ENCODE data around the gene ARL16.

DNA sequence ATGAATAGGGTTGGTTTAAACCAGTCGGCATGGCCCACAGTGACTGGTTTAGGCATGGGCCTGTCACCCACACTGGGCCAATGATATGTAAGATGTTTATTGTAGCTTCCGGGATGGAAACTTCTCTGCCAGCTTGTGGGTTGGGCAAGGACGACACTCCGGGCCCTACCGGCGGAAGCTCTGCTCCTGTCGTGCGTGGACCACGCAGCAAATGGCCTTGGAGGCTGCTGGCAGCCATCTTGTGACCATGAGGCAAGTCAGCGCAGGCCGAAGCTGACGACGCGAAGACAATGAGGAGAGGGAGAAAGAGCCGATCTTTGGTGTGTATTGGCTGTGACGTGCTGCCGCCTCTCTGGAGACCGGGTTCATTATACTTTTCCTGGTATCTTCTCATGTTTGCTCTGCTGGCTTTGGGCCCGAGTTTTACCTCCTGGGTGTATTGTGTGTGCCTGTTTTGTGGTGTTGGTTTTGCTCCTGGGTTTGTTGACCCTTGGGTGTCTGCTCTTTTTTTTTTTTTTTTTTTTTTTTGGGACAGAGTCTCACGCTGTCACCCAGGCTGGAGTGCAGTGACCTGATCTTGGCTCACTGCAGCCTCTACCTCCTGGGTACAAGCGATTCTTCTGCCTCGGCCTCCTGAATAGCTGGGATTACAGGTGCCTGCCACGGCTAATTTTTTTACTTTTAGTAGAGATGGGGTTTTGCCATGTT, 43.9 kb upstream of the ARL16 start:
- TF ChIP-seq, protein P1, sequence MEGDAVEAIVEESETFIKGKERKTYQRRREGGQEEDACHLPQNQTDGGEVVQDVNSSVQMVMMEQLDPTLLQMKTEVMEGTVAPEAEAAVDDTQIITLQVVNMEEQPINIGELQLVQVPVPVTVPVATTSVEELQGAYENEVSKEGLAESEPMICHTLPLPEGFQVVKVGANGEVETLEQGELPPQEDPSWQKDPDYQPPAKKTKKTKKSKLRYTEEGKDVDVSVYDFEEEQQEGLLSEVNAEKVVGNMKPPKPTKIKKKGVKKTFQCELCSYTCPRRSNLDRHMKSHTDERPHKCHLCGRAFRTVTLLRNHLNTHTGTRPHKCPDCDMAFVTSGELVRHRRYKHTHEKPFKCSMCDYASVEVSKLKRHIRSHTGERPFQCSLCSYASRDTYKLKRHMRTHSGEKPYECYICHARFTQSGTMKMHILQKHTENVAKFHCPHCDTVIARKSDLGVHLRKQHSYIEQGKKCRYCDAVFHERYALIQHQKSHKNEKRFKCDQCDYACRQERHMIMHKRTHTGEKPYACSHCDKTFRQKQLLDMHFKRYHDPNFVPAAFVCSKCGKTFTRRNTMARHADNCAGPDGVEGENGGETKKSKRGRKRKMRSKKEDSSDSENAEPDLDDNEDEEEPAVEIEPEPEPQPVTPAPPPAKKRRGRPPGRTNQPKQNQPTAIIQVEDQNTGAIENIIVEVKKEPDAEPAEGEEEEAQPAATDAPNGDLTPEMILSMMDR (IDR thresholded peaks at IDR 0.05): no peak
- no peak for TF ChIP-seq POLR2A (IDR thresholded peaks at IDR 0.05)

Data from heart left ventricle (tissue), 13 donors.